K562 (cell line): ENCODE measurements around the gene CSTF1. TPM values are rescaled to one million over a fixed set of nuclear protein-coding genes. Genes with fewer than 3 reads are reported as not detected.

Experiments
- ARHGAP35 ChIP-seq: fragments of 450-650 bp; IDR thresholded peaks from 2 replicates; pipeline ENCODE4 v1.6.1; 2018; ENCODE audit not compliant: partially characterized antibody
- BRF1 ChIP-seq: IDR thresholded peaks from 3 replicates; pipeline ENCODE4 v1.6.1; 2011; ENCODE audit warnings: borderline replicate concordance, mild to moderate bottlenecking; ENCODE audit not compliant: insufficient read length; ENCODE audit errors: extremely low read depth
- DNMT1 ChIP-seq: fragments of 450-650 bp; IDR thresholded peaks from 2 replicates; pipeline ENCODE4 v1.6.1; 2016; ENCODE audit warnings: antibody characterized with exemption, mild to moderate bottlenecking
- DPF2 ChIP-seq: fragments of 450-650 bp; IDR thresholded peaks from 2 replicates; pipeline ENCODE4 v1.6.1; 2016
- FOXA3 ChIP-seq, 2 experiments: fragments of 450-650 bp in 1 of 2; sonication (generic) in 1 of 2; formaldehyde crosslinking; IDR thresholded peaks in 1 of 2; conservative IDR thresholded peaks in 1 of 2; 2 replicates each; pipeline versions ENCODE4 v1.4.0 to v1.8.0; 2020 to 2022; ENCODE audit warnings: mild to moderate bottlenecking in 2 of 2, missing genetic modification reagents in 1 of 2
- HEY1 ChIP-seq: fragments of 250-450 bp; sonication (Bioruptor Pico); IDR thresholded peaks from 2 replicates; pipeline ENCODE4 v1.5.0; 2020; ENCODE audit warnings: mild to moderate bottlenecking, moderate library complexity, borderline replicate concordance
- JUNB ChIP-seq: fragments of 450-650 bp; formaldehyde crosslinking; conservative IDR thresholded peaks from 2 replicates; pipeline ENCODE4 v1.4.0; 2020; ENCODE audit warnings: mild to moderate bottlenecking
- KAT2B ChIP-seq: IDR thresholded peaks from one replicate; pipeline ENCODE4 v1.6.1; 2012; ENCODE audit warnings: low read depth, mild to moderate bottlenecking, control low read depth, inconsistent platforms, low read length, moderate library complexity
- MCM2 ChIP-seq: fragments of 450-650 bp; IDR thresholded peaks from 2 replicates; pipeline ENCODE4 v1.6.1; 2017; ENCODE audit warnings: low read depth, mild to moderate bottlenecking
- MIER1 ChIP-seq: fragments of 450-650 bp; IDR thresholded peaks from 2 replicates; pipeline ENCODE4 v1.6.1; 2016; ENCODE audit warnings: antibody characterized with exemption, mild to moderate bottlenecking, low read depth
- NCOA2 ChIP-seq, 2 experiments: fragments of 450-650 bp; IDR thresholded peaks; 2 replicates each; pipeline ENCODE4 v1.6.1; 2018; ENCODE audit warnings: mild to moderate bottlenecking in 2 of 2, moderate library complexity in 1 of 2; ENCODE audit not compliant: partially characterized antibody in 2 of 2
- NCOA4 ChIP-seq: fragments of 450-650 bp; IDR thresholded peaks from 2 replicates; pipeline ENCODE4 v1.6.1; 2018; ENCODE audit warnings: mild to moderate bottlenecking; ENCODE audit not compliant: partially characterized antibody
- NFYB ChIP-seq: IDR thresholded peaks from 2 replicates; pipeline ENCODE4 v1.6.1; 2011; ENCODE audit warnings: mild to moderate bottlenecking, moderate library complexity; ENCODE audit not compliant: insufficient read length; ENCODE audit errors: extremely low read depth
- SLC30A9 ChIP-seq: fragments of 250-450 bp; sonication (Bioruptor Pico); IDR thresholded peaks from 2 replicates; pipeline ENCODE4 v1.8.0; 2022; ENCODE audit warnings: mild to moderate bottlenecking, moderate library complexity
- TCF15 ChIP-seq: fragments of 250-450 bp; sonication (Bioruptor Pico); IDR thresholded peaks from 2 replicates; pipeline ENCODE4 v1.8.0; 2022; ENCODE audit warnings: moderate library complexity, mild to moderate bottlenecking, inconsistent platforms
- ZNF253 ChIP-seq: fragments of 250-450 bp; sonication (Bioruptor Pico); conservative IDR thresholded peaks from 2 replicates; pipeline ENCODE4 v1.6.1; 2021; ENCODE audit warnings: mild to moderate bottlenecking
- ZNF408 ChIP-seq: fragments of 250-450 bp; sonication (Bioruptor Pico); IDR thresholded peaks from 2 replicates; pipeline ENCODE4 v1.4.0; 2020; ENCODE audit warnings: low read depth, mild to moderate bottlenecking, moderate library complexity
- ZNF77 ChIP-seq: fragments of 250-450 bp; sonication (Bioruptor Pico); IDR thresholded peaks from 2 replicates; pipeline ENCODE4 v1.5.0; 2020
- polyA plus RNA-seq, 8 experiments: library from polyadenylated mRNA; depleted of rRNA in 4 of 8; stranded (reverse) in 5 of 8; unstranded in 3 of 8; fragments of >200 nt; fragmentation: Nextera tagmentation in 2 of 8; fragmentation: Illumina TruSeq in 1 of 8; extraction: Ambion mirVana in 2 of 8; extraction: Trizol in 1 of 8; gene quantifications; 2 replicates each; pipeline versions ENCODE4 v1.2.1 to v1.2.3, GENCODE V29; 2011 to 2014; ENCODE audit warnings: inconsistent platforms in 1 of 8, missing spikeins in 1 of 8
- total RNA-seq, 7 experiments: library from RNA; depleted of rRNA in 6 of 7; stranded (reverse); fragments of >200 nt in 6 of 7; fragmentation: Illumina TruSeq in 2 of 7; extraction: Trizol in 2 of 7; gene quantifications; 2 replicates each; pipeline versions ENCODE4 v1.2.1 to v1.2.3, GENCODE V29; 2011 to 2021; ENCODE audit warnings: low replicate concordance in 1 of 7
- TF ChIP-seq, protein P1 (sequence below): sonication (generic); formaldehyde crosslinking; IDR thresholded peaks from 2 replicates; pipeline ENCODE4 v1.8.0; 2023; ENCODE audit warnings: mild to moderate bottlenecking, missing genetic modification reagents
- TF ChIP-seq, protein P2 (sequence below): fragments of 250-450 bp; sonication (Bioruptor Pico); IDR thresholded peaks from 2 replicates; pipeline ENCODE4 v1.8.0; 2021; ENCODE audit warnings: mild to moderate bottlenecking, moderate library complexity

The CSTF1 gene
- total and polyA plus RNA-seq, 9 of the 15 experiments (the other 6 are each of a cell fraction or from before 2014, with no cell fraction given), result 30.8 to 110 (median 53.4) TPM

DNA sequence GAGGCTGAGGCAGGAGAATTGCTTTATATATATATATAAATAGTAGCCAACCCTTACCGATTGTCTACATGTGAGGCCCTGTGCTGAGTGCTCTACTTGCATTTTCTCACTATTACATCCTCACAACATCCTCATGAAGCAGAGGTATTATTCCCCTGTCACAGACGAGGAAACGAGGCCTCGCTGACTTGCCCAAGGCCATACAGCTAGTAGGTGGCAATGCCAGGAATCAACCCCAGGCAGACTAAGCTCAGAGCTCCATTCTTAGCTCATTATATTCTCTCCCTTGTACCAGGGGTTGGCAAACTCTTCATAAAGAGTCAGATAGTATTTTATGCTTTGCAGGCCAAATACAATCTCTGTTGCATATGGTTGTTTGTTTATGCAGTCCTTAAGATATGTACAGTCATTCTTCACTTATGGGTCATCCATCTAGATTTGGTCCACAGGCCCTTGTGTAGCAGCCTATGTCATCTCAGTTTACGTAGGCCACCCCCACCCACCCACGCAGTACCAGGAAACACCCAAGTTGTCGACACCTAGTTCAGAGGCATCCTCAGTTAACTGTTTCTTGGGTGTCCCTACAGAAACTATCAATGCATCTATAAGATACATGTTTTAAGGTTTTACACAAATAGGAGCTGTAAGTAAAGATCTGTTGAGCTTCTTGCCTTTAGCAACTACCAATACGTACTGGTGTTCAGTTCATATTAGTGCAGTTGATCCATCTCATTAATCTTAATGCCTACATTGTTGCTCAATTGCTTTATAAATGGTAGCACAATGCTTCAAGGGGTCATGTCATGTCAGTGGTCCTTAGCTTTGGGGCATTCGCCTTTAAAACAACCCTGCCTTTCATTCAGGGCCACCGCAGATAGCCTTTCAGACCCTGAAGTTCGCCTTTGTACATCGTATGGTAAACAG lies 22.7 kb downstream of the CSTF1 start (continued):
- no peak for TF ChIP-seq ZNF77
- no peak for TF ChIP-seq NFYB
- TF ChIP-seq BRF1, result no peak
- TF ChIP-seq ARHGAP35, result no peak
- TF ChIP-seq JUNB (CRISPR knock-in tag), result no peak
- TF ChIP-seq FOXA3 (CRISPR knock-in tag; conservative IDR thresholded peaks at IDR 0.05 in 1 of 2, IDR thresholded peaks at IDR 0.05 in 1 of 2), result no peak
- TF ChIP-seq NCOA2 (IDR thresholded peaks at IDR 0.05; ENCODE audit: partially characterized antibody in 2 of 2), result no peak
- no peak for TF ChIP-seq NCOA4
- TF ChIP-seq DPF2, result peak; percentile 56; the same call in 1 of the 2 replicates
- peak; percentile 40; the same call in 1 of the 2 replicates for TF ChIP-seq MIER1
- TF ChIP-seq ZNF408 (CRISPR knock-in tag), result no peak
- TF ChIP-seq KAT2B, result no peak
- TF ChIP-seq, protein P1, sequence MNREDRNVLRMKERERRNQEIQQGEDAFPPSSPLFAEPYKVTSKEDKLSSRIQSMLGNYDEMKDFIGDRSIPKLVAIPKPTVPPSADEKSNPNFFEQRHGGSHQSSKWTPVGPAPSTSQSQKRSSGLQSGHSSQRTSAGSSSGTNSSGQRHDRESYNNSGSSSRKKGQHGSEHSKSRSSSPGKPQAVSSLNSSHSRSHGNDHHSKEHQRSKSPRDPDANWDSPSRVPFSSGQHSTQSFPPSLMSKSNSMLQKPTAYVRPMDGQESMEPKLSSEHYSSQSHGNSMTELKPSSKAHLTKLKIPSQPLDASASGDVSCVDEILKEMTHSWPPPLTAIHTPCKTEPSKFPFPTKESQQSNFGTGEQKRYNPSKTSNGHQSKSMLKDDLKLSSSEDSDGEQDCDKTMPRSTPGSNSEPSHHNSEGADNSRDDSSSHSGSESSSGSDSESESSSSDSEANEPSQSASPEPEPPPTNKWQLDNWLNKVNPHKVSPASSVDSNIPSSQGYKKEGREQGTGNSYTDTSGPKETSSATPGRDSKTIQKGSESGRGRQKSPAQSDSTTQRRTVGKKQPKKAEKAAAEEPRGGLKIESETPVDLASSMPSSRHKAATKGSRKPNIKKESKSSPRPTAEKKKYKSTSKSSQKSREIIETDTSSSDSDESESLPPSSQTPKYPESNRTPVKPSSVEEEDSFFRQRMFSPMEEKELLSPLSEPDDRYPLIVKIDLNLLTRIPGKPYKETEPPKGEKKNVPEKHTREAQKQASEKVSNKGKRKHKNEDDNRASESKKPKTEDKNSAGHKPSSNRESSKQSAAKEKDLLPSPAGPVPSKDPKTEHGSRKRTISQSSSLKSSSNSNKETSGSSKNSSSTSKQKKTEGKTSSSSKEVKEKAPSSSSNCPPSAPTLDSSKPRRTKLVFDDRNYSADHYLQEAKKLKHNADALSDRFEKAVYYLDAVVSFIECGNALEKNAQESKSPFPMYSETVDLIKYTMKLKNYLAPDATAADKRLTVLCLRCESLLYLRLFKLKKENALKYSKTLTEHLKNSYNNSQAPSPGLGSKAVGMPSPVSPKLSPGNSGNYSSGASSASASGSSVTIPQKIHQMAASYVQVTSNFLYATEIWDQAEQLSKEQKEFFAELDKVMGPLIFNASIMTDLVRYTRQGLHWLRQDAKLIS (CRISPR knock-in tag), result no peak
- TF ChIP-seq, protein P2, sequence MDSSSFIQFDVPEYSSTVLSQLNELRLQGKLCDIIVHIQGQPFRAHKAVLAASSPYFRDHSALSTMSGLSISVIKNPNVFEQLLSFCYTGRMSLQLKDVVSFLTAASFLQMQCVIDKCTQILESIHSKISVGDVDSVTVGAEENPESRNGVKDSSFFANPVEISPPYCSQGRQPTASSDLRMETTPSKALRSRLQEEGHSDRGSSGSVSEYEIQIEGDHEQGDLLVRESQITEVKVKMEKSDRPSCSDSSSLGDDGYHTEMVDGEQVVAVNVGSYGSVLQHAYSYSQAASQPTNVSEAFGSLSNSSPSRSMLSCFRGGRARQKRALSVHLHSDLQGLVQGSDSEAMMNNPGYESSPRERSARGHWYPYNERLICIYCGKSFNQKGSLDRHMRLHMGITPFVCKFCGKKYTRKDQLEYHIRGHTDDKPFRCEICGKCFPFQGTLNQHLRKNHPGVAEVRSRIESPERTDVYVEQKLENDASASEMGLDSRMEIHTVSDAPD, result no peak
- TF ChIP-seq SLC30A9 (CRISPR knock-in tag), result no peak
- no peak for TF ChIP-seq ZNF253 (CRISPR knock-in tag)
- TF ChIP-seq DNMT1, result no peak
- TF ChIP-seq TCF15 (CRISPR knock-in tag), result no peak
- TF ChIP-seq HEY1, result no peak
- TF ChIP-seq MCM2, result no peak
